ENCODE results near the gene HOMEZ.
A peak's percentile ranks its signal among the peaks of the same experiment; 100 is the strongest.

Gene HOMEZ

DNA sequence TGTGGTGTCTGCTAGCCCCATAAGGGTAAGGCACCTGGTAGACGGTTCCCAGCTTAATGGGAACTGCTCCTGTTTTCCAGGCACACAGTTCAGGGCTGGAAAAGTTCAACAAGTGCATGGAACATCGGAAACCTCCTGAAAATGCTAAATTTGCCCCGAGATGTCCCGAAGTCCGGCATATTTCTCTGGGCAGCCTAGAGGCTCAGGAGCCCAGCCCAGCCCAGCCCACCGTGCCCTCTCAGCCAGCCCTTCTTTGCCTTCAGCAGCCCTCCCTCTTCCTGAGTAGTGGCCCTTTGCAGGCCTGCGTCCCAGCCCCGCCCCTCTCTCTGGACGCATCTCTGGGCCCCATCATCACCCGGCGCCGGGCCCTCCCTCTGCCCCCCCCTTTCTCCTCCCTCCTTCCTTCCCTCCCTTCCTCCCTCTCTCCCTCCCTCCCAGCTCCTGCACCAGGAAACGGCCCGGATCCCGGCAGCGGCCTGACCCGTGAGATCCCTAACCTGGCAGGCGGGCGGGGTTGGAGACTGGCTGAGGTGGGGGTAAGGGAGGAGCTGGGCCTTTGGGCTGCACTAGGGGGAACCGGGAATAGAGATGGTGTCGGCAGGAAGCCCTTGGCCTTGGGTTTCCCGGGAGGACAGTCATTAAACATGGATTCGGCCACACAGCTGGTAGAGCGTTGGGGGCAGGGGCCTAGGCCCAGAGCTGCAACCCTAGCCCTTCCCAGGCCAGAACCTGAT lies 20.6 kb upstream of the HOMEZ start, which contains the start of gene BCL2L2:
Gene BCL2L2 (plus strand): TSS at position 422 of the 734 bp plus-strand sequence. CDS start 935 bp downstream, outside the sequence.
- Histone ChIP-seq H3K4me1 (ENCODE audit: control insufficient read depth, insufficient read depth, low read length) (no peaks in the 10 kb centered on the region; the same call in 1 of the 2 replicates), H3K27me3 (ENCODE audit: control insufficient read depth, insufficient read depth, low read length) (peaks cover 15% of the 10 kb centered on the region), H3K9me3 (ENCODE audit: control insufficient read depth, insufficient read depth, low read length) (no peaks in the 10 kb centered on the region), H3K9ac (ENCODE audit: low read depth, low read length) (peak within 1 kb of the TSS; percentile 65), H3K27ac (ENCODE audit: low read depth, low read length) (peak within 1 kb of the TSS; percentile 86), H3K36me3 (ENCODE audit: control insufficient read depth, insufficient read depth, low read length) (peaks cover 15% of the 10 kb centered on the region), H3K4me3 (ENCODE audit: low read depth, low read length) (peak within 1 kb of the TSS; percentile 73)

GRCh38 chr14:23302290-23303225 lies 16.6 kb upstream of the HOMEZ start, which contains the start of gene PPP1R3E:
PPP1R3E (minus strand) TSS chr14:23302859; CDS start chr14:23302576, 283 bp downstream.
- no peaks in the 10 kb centered on the region for H3K9me3 ChIP-seq (ENCODE audit: control insufficient read depth, insufficient read depth, low read length)
- peaks cover 46% of the 10 kb centered on the region for H3K27me3 ChIP-seq (ENCODE audit: control insufficient read depth, insufficient read depth, low read length)
- H3K36me3 ChIP-seq (ENCODE audit: control insufficient read depth, insufficient read depth, low read length) = no peaks in the 10 kb centered on the region
- peak within 1 kb of the TSS; percentile 46; the same call in 1 of the 2 replicates for H3K9ac ChIP-seq (ENCODE audit: low read depth, low read length)
- peak within 1 kb of the TSS; percentile 97 for H3K27ac ChIP-seq (ENCODE audit: low read depth, low read length)
- peak within 1 kb of the TSS; percentile 94 for H3K4me3 ChIP-seq (ENCODE audit: low read depth, low read length)
- peaks cover 4% of the 10 kb centered on the region; the same call in 1 of the 2 replicates for H3K4me1 ChIP-seq (ENCODE audit: control insufficient read depth, insufficient read depth, low read length)

DNA sequence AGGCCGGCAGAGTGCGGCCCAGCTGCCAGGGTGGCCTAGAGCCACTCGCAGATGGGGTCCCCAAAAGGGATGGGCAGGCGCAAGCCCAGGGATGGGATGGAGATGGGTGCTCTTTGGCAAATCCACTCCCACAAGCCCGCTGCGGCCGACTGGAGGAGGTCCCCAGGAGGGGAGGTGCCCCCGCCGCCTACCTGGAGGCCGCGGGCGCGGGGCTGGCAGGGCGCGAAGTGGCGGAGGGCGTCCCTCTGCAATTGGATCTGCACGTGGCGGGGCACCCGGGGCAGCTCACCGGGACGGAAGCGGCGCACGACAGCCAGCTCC lies 16.0 kb upstream of the HOMEZ start:
- Histone ChIP-seq H3K9ac (ENCODE audit: low read depth, low read length) (peak overlapping the region; percentile 46; the same call in 1 of the 2 replicates), H3K9me3 (ENCODE audit: control insufficient read depth, insufficient read depth, low read length) (no peaks in the 10 kb centered on the region), H3K27me3 (ENCODE audit: control insufficient read depth, insufficient read depth, low read length) (peaks cover 52% of the 10 kb centered on the region), H3K4me1 (ENCODE audit: control insufficient read depth, insufficient read depth, low read length) (peaks cover 4% of the 10 kb centered on the region; the same call in 1 of the 2 replicates), H3K4me3 (ENCODE audit: low read depth, low read length) (peak overlapping the region; percentile 94), H3K27ac (ENCODE audit: low read depth, low read length) (peak overlapping the region; percentile 97), H3K36me3 (ENCODE audit: control insufficient read depth, insufficient read depth, low read length) (no peaks in the 10 kb centered on the region)

DNA sequence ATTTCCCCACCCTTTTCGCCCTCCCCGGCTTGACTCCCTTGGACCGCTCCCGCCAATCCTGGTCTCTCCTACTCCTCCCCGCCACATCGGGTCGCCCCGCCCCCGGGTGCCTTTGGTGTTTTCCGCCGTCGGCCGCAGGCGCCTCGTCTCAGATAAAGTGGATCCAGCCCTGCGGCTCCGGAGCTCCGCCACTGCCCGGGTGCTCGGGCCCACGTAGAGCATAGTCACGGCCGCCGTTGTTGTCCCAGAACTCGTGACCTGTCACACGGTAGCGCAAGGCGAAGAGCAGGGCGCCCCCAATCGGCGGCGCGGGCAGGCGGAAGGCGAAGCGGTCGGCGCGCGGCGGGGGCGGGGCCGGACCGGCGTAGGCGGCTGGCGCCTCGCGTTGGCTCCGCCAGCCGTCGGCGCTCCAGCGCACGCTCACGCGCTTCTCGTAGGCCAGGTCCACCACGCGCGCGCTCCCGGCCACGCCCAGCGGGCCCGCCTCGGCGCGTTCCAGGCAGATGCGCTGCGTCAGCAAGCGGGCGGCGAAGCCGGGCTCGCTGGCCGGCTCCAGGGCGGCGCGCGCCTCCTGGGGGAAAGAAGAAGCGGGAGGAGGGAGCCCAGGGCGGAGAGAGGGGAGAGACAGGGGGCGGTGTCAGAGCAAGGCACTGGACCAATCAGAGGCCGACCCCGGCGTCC lies 15.5 kb upstream of the HOMEZ start:
- peak overlapping the region; percentile 94 for H3K4me3 ChIP-seq (ENCODE audit: low read depth, low read length)
- peak overlapping the region; percentile 73; the same call in 1 of the 2 replicates for H3K9ac ChIP-seq (ENCODE audit: low read depth, low read length)
- H3K4me1 ChIP-seq (ENCODE audit: control insufficient read depth, insufficient read depth, low read length) = peaks cover 4% of the 10 kb centered on the region; the same call in 1 of the 2 replicates
- H3K27me3 ChIP-seq (ENCODE audit: control insufficient read depth, insufficient read depth, low read length) = peaks cover 57% of the 10 kb centered on the region
- H3K9me3 ChIP-seq (ENCODE audit: control insufficient read depth, insufficient read depth, low read length) = no peaks in the 10 kb centered on the region
- H3K27ac ChIP-seq (ENCODE audit: low read depth, low read length) = peak overlapping the region; percentile 97
- no peaks in the 10 kb centered on the region for H3K36me3 ChIP-seq (ENCODE audit: control insufficient read depth, insufficient read depth, low read length)

DNA sequence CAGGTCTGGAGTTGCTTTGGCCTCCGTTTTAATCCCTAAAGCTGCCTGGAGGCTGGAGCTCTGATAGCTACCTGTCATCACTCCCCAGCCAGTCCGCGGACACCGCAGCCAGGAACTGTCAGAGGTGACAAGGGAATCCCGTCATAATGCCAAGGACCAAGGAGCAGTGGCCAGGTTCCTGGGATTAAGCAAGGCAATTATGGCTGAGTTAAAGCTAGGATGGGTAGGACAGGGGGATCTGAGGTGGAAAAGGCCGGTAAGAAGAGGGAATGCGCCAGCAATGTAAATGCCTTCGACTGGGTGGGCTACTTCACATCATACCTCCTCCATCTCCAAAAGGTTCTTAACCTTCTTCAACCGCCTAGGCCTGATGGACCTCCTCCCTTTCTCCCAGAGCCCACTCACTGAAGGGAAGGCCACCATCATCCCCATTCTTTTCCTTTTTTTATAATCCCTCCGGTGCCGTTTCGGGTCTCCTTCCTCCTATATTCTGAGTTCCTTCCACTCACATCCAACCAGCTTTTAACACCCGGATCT lies 14.8 kb upstream of the HOMEZ start:
- Histone ChIP-seq H3K36me3 (ENCODE audit: control insufficient read depth, insufficient read depth, low read length) (no peaks in the 10 kb centered on the region), H3K27me3 (ENCODE audit: control insufficient read depth, insufficient read depth, low read length) (peaks cover 64% of the 10 kb centered on the region), H3K9ac (ENCODE audit: low read depth, low read length) (no peak overlapping the region), H3K27ac (ENCODE audit: low read depth, low read length) (peak overlapping the region; percentile 27), H3K9me3 (ENCODE audit: control insufficient read depth, insufficient read depth, low read length) (no peaks in the 10 kb centered on the region), H3K4me1 (ENCODE audit: control insufficient read depth, insufficient read depth, low read length) (0 out of 2 replicates have a peak, but pooled peaks cover 4% of the 10 kb centered on the region), H3K4me3 (ENCODE audit: low read depth, low read length) (peak overlapping the region; percentile 94)

DNA sequence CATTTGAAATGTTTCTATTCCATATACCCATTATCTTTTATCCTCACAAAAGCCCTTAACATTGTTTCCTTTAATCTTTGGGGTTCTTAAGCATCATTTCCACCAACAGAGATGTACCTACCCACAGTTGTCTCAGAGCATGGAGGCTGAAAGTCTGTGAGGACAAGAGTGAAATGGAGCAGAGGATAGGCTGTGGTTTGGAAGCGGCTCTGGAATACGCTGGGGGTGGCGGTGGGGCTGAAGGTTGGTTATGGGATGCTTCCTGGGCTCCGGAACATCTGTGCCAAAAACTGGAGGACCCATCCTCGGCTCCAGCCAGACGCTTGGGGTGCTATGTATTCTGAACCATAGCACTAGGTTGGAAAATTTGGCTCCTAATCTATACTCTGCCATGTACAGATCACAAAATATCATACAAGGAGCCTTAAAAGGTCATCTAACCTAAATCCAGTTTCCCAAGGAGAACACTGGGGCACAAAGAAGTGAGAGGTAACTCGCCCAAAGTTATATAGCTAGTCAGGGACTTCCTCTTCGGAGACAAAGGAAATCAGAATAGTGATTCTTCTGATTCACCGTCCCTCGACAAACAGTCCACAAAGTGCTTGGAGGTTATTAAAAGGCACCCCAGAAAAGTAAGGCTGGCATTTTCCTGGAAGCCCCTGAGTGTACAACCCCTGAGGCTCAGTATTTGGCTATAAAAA lies 14.2 kb upstream of the HOMEZ start:
- H3K4me3 ChIP-seq (ENCODE audit: low read depth, low read length) = peak overlapping the region; percentile 94
- no peak overlapping the region for H3K27ac ChIP-seq (ENCODE audit: low read depth, low read length)
- peaks cover 70% of the 10 kb centered on the region for H3K27me3 ChIP-seq (ENCODE audit: control insufficient read depth, insufficient read depth, low read length)

GRCh38 chr14:23299211-23299957 lies 13.5 kb upstream of the HOMEZ start:
- H3K27ac ChIP-seq (ENCODE audit: low read depth, low read length) = no peak overlapping the region
- H3K4me1 ChIP-seq (ENCODE audit: control insufficient read depth, insufficient read depth, low read length) = 0 out of 2 replicates have a peak, but pooled peaks cover 4% of the 10 kb centered on the region
- no peaks in the 10 kb centered on the region for H3K36me3 ChIP-seq (ENCODE audit: control insufficient read depth, insufficient read depth, low read length)
- H3K4me3 ChIP-seq (ENCODE audit: low read depth, low read length) = no peak overlapping the region
- peaks cover 71% of the 10 kb centered on the region for H3K27me3 ChIP-seq (ENCODE audit: control insufficient read depth, insufficient read depth, low read length)
- no peak overlapping the region for H3K9ac ChIP-seq (ENCODE audit: low read depth, low read length)
- no peaks in the 10 kb centered on the region for H3K9me3 ChIP-seq (ENCODE audit: control insufficient read depth, insufficient read depth, low read length)

More for the DNA sequence above, 14.2 kb upstream of the HOMEZ start:
- H3K9me3 ChIP-seq (ENCODE audit: control insufficient read depth, insufficient read depth, low read length) = no peaks in the 10 kb centered on the region
- H3K4me1 ChIP-seq (ENCODE audit: control insufficient read depth, insufficient read depth, low read length) = 0 out of 2 replicates have a peak, but pooled peaks cover 4% of the 10 kb centered on the region
- H3K9ac ChIP-seq (ENCODE audit: low read depth, low read length) = no peak overlapping the region
- no peaks in the 10 kb centered on the region for H3K36me3 ChIP-seq (ENCODE audit: control insufficient read depth, insufficient read depth, low read length)

DNA sequence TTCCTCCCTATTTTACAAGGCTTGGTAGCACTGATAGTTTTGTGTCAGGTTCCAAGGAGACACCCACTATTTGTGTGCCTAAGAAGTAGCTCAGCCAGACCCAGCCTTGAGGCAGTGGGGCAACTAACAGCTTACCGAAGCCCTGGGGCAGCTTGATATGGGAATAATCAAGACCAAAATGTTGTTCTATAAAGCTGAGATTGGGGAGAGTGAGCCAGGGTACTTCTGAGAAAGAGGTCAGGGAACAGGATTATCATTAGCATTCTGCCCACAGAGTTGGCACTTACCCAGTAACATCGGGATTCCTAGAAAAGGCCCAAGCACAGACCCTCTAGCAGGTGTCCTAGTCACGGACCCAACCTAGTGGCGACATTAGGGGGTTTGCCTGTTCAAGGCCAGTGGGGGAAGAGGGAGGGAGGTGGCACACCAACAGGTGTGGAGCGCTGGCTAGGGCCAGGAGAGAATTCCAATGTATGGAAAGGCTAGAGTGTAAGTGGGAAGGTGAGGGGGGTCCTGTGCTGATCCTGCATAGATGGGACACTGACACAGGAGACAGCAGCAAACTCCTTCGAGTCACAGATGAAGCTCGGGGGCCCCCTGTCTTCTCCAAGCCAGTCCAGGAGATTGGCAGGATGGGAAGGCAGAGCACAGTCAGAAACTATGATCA lies 11.8 kb upstream of the HOMEZ start:
- no peak overlapping the region for H3K27ac ChIP-seq (ENCODE audit: low read depth, low read length)
- no peaks in the 10 kb centered on the region for H3K9me3 ChIP-seq (ENCODE audit: control insufficient read depth, insufficient read depth, low read length)
- H3K27me3 ChIP-seq (ENCODE audit: control insufficient read depth, insufficient read depth, low read length) = peaks cover 71% of the 10 kb centered on the region
- H3K36me3 ChIP-seq (ENCODE audit: control insufficient read depth, insufficient read depth, low read length) = no peaks in the 10 kb centered on the region
- no peak overlapping the region for H3K9ac ChIP-seq (ENCODE audit: low read depth, low read length)
- no peak overlapping the region for H3K4me3 ChIP-seq (ENCODE audit: low read depth, low read length)
- H3K4me1 ChIP-seq (ENCODE audit: control insufficient read depth, insufficient read depth, low read length) = peaks cover 12% of the 10 kb centered on the region

DNA sequence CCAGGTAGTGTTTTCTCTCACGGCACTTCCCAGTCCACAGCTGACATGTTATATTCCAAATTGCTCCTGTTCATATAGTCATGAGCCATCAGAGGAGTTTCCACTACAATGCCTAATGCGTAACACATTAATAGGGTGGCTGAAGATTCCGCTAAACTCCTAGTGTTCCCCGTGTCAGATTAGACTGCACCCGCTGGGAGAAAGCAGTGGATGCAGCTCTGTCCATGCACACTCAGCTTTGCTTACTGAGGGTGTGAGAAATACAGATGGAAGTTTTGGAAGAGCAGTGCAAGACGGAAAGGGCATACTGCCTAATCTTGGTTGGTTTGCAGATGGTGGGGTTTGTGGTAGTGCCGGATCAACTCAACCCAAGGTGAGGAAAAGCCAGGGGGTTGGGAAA lies 11.2 kb upstream of the HOMEZ start:
- Histone ChIP-seq H3K9me3 (ENCODE audit: control insufficient read depth, insufficient read depth, low read length) (no peaks in the 10 kb centered on the region), H3K4me1 (ENCODE audit: control insufficient read depth, insufficient read depth, low read length) (peaks cover 12% of the 10 kb centered on the region), H3K27me3 (ENCODE audit: control insufficient read depth, insufficient read depth, low read length) (peaks cover 78% of the 10 kb centered on the region), H3K36me3 (ENCODE audit: control insufficient read depth, insufficient read depth, low read length) (no peaks in the 10 kb centered on the region), H3K4me3 (ENCODE audit: low read depth, low read length) (no peak overlapping the region), H3K9ac (ENCODE audit: low read depth, low read length) (no peak overlapping the region), H3K27ac (ENCODE audit: low read depth, low read length) (no peak overlapping the region)
